Astrocyte (in vitro differentiated cells and primary cell): ENCODE measurements around the gene ASIC4.

Experiments
- CTCF ChIP-seq: IDR thresholded peaks from 2 replicates; pipeline ENCODE4 v1.5.1; 2011; ENCODE audit warnings: low read depth, mild to moderate bottlenecking, inconsistent platforms, low read length, moderate library complexity; ENCODE audit not compliant: insufficient read depth
- EZH2 ChIP-seq: IDR thresholded peaks from 2 replicates; pipeline ENCODE4 v1.6.1; 2012; ENCODE audit warnings: mild to moderate bottlenecking, low read length, inconsistent platforms; ENCODE audit not compliant: insufficient read depth

- TF ChIP-seq CTCF (no peak), EZH2 (no peak)
Measured at GRCh38 chr2:219570924-219571310, 56.6 kb downstream of the ASIC4 start.
